ENCODE results near the gene SECISBP2L. TPM values are rescaled to one million over a fixed set of nuclear protein-coding genes. Genes with fewer than 3 reads are reported as not detected.
"Not testable (repeated sequence)": the region's sequence is repeated elsewhere in the genome, so short reads cannot be mapped to it uniquely, and the experiment has no call there.

Gene SECISBP2L
- total RNA-seq, 2 experiments from 2014 or later, result 22.4 to 36.8 TPM

GRCh38 chr15:49079340-49080039, 33.2 kb upstream of the SECISBP2L start:
- POLR2A ChIA-PET, result interaction anchor here (0.6 kb wide), 1 partner anchor 222 kb away, joined by 4 read pairs; no protein-coding TSS in a partner anchor
- CTCF ChIA-PET, result no interaction called here
- no peaks in the 10 kb centered on the region for H3K4me1 Mint-ChIP-seq
- H3K9me3 Mint-ChIP-seq (ENCODE audit: low read depth), result no peaks in the 10 kb centered on the region
- intact Hi-C loops (cut with DNase I, micrococcal nuclease), result no loop called here
- no peak overlapping the region for H3K27ac Mint-ChIP-seq
- no peak overlapping the region for H3K4me3 Mint-ChIP-seq
- ATAC-seq (no peak), DNase-seq (no peak)
- H3K36me3 Mint-ChIP-seq (ENCODE audit: low read depth), result no peaks in the 10 kb centered on the region
- H3K27me3 Mint-ChIP-seq, result peaks cover 1% of the 10 kb centered on the region

DNA sequence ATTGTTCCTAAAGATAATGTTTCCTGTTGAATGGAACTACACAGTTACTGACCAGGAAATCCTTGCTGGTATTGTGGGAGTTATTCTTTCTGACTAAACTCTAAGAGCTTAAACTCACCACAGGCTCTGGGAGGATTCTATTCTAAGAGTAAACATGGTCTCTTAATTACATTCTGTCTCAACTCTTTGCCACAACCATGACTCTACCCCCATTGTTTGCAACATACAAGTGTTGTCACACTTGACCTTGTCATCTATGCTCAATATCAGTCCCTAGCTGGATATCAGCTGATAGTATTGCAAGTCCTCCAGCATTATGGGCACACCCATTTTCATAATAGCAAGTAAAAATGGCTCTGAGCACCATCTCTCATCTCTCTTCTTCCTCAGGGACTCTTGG, 29.6 kb upstream of the SECISBP2L start:
- Mint-ChIP-seq H3K27me3 (peaks cover 15% of the 10 kb centered on the region), H3K4me3 (no peak overlapping the region), H3K4me1 (no peaks in the 10 kb centered on the region), H3K36me3 (ENCODE audit: low read depth) (no peaks in the 10 kb centered on the region), H3K9me3 (ENCODE audit: low read depth) (no peaks in the 10 kb centered on the region), H3K27ac (no peak overlapping the region)
- intact Hi-C loops (cut with DNase I, micrococcal nuclease), result no loop called here
- no peak for DNase-seq
- ATAC-seq, result no peak
- POLR2A ChIA-PET, result no interaction called here
- CTCF ChIA-PET, result no interaction called here

GRCh38 chr15:49074589-49075287, 28.5 kb upstream of the SECISBP2L start:
- peaks cover 20% of the 10 kb centered on the region for H3K27me3 Mint-ChIP-seq
- CTCF ChIA-PET, result interaction anchor here (0.5 kb wide), 1 partner anchor 439 kb away, joined by 4 read pairs; no protein-coding TSS in a partner anchor
- H3K27ac Mint-ChIP-seq; H3K4me1 Mint-ChIP-seq; ATAC-seq; intact Hi-C loops (cut with DNase I, micrococcal nuclease); DNase-seq; H3K36me3 Mint-ChIP-seq (ENCODE audit: low read depth); H3K4me3 Mint-ChIP-seq; POLR2A ChIA-PET; H3K9me3 Mint-ChIP-seq (ENCODE audit: low read depth): not testable (repeated sequence)

GRCh38 chr15:49066372-49066771, 20.1 kb upstream of the SECISBP2L start:
- Mint-ChIP-seq H3K4me3 (no peak overlapping the region), H3K36me3 (ENCODE audit: low read depth) (no peaks in the 10 kb centered on the region), H3K9me3 (ENCODE audit: low read depth) (no peaks in the 10 kb centered on the region), H3K4me1 (peaks cover under 1% of the 10 kb centered on the region), H3K27me3 (peaks cover 15% of the 10 kb centered on the region), H3K27ac (no peak overlapping the region)
- POLR2A ChIA-PET, result no interaction called here
- ATAC-seq, result no peak
- no peak for DNase-seq
- intact Hi-C loops (cut with DNase I, micrococcal nuclease), result no loop called here
- CTCF ChIA-PET, result no interaction called here

DNA sequence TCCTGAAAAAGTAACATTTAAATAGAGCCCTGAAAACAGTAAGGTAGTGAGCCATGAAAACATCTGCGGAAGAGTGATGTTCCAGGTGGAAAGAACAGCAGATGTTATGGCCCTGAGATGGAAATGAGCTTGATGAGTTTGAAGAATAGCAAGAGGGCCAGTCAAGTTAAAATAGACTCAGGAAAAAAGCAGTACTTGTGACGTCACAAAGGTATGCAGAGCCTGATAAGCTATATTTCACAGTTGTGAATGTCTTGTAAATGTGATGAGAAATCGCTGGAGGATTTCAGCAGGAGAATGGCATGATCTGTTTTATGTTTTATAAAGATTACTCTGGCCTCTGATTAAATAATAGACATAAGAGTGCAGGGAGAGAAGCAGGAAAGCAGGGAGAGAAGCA, 18.6 kb upstream of the SECISBP2L start:
- CTCF ChIA-PET, result interaction anchor here (1.1 kb wide), 1 partner anchor 82 kb away, joined by 3 read pairs; no protein-coding TSS in a partner anchor
- Mint-ChIP-seq H3K27me3 (peaks cover 6% of the 10 kb centered on the region), H3K4me3 (no peak overlapping the region), H3K4me1 (peaks cover 7% of the 10 kb centered on the region), H3K9me3 (ENCODE audit: low read depth) (no peaks in the 10 kb centered on the region), H3K27ac (no peak overlapping the region), H3K36me3 (ENCODE audit: low read depth) (no peaks in the 10 kb centered on the region)
- POLR2A ChIA-PET, result no interaction called here
- no peak for DNase-seq
- no peak for ATAC-seq
- intact Hi-C loops (cut with DNase I, micrococcal nuclease), result no loop called here

GRCh38 chr15:49064281-49064653, 18.0 kb upstream of the SECISBP2L start:
- no peak for DNase-seq
- Mint-ChIP-seq H3K4me3 (no peak overlapping the region), H3K27ac (no peak overlapping the region), H3K9me3 (ENCODE audit: low read depth) (no peaks in the 10 kb centered on the region), H3K27me3 (peaks cover 2% of the 10 kb centered on the region), H3K36me3 (ENCODE audit: low read depth) (no peaks in the 10 kb centered on the region), H3K4me1 (peaks cover 7% of the 10 kb centered on the region)
- POLR2A ChIA-PET, result no interaction called here
- ATAC-seq, result peak; percentile 47
- intact Hi-C loops (cut with DNase I, micrococcal nuclease), result no loop called here
- CTCF ChIA-PET, result no interaction called here

DNA sequence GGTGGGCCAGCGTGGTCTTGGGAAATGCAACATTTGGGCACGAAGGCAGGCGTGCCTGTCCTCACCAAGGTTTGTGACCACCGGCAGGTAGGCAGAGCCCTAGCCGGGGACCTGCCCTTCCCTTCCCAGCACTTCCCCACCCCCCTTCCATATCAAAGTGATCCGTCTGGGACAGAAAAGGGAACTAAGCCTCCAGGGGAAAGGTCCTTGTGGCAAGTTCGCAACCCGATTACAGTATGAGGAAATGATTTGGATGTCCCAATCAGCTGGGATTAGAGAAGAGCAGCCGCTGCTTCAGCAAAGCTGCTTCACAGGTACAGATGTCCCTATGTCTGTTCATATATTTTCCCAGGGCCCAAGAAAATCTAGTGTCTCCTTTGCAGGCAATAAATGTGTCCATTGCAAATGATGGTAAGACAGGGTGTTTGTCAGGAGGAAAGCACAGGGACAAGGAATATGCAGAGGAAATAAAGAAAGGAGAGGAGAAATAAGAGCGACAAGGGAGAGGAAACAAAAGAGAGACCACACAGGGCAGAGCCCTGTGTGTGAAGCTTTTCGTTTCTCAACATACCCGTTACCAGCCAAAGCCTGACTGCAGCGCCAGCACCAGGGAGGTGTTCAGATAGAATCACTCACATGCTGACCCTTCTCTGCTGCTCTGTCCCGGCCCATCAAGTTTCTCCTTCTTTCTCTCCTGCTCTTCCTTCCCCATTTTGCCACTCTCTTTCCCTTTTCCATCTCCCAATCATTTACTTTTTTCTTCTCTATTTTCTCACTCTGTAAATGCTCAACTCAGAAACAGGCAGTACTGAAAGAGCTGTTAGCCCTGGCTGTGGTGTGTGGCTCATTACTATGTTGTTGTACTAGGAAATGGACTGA, 17.4 kb upstream of the SECISBP2L start:
- POLR2A ChIA-PET, result interaction anchor here (0.6 kb wide), 1 partner anchor 665 kb away, joined by 5 read pairs; no protein-coding TSS in a partner anchor
- H3K36me3 Mint-ChIP-seq (ENCODE audit: low read depth), result no peaks in the 10 kb centered on the region
- H3K4me3 Mint-ChIP-seq, result no peak overlapping the region
- ATAC-seq, result no peak
- H3K4me1 Mint-ChIP-seq, result peaks cover 7% of the 10 kb centered on the region
- no peak for DNase-seq
- CTCF ChIA-PET, result no interaction called here
- no peak overlapping the region for H3K27ac Mint-ChIP-seq
- peaks cover 2% of the 10 kb centered on the region for H3K27me3 Mint-ChIP-seq
- intact Hi-C loops (cut with DNase I, micrococcal nuclease), result no loop called here
- H3K9me3 Mint-ChIP-seq (ENCODE audit: low read depth), result no peaks in the 10 kb centered on the region

DNA sequence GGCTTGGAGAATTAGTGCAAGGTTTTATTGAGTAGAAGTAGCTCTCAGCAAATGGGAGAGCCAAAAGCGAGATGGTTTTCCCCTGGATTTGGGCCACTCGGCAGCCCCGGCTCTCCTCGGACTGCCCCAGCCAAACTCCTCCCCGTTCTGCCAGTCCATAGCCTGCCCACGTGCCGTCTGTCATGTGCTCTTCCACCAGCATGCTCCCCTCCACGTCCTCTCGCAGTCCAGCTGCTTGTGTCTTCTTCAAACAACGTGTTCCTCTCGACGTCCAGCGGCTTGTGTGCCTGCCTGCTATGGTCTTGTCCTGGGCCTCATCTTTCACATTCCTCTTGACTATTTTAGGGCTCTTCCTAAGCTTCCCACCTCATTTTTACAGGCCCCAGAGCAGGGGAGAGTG, 16.7 kb upstream of the SECISBP2L start:
- no peak for ATAC-seq
- H3K27me3 Mint-ChIP-seq, result no peaks in the 10 kb centered on the region
- ChIA-PET POLR2A (interaction anchor here (0.6 kb wide), 1 partner anchor 820 kb away, joined by 5 read pairs; no protein-coding TSS in a partner anchor), CTCF (no interaction called here)
- H3K27ac Mint-ChIP-seq, result no peak overlapping the region
- no peak overlapping the region for H3K4me3 Mint-ChIP-seq
- no peaks in the 10 kb centered on the region for H3K9me3 Mint-ChIP-seq (ENCODE audit: low read depth)
- intact Hi-C loops (cut with DNase I, micrococcal nuclease), result no loop called here
- no peak for DNase-seq
- H3K4me1 Mint-ChIP-seq, result peaks cover 7% of the 10 kb centered on the region
- no peaks in the 10 kb centered on the region for H3K36me3 Mint-ChIP-seq (ENCODE audit: low read depth)

DNA sequence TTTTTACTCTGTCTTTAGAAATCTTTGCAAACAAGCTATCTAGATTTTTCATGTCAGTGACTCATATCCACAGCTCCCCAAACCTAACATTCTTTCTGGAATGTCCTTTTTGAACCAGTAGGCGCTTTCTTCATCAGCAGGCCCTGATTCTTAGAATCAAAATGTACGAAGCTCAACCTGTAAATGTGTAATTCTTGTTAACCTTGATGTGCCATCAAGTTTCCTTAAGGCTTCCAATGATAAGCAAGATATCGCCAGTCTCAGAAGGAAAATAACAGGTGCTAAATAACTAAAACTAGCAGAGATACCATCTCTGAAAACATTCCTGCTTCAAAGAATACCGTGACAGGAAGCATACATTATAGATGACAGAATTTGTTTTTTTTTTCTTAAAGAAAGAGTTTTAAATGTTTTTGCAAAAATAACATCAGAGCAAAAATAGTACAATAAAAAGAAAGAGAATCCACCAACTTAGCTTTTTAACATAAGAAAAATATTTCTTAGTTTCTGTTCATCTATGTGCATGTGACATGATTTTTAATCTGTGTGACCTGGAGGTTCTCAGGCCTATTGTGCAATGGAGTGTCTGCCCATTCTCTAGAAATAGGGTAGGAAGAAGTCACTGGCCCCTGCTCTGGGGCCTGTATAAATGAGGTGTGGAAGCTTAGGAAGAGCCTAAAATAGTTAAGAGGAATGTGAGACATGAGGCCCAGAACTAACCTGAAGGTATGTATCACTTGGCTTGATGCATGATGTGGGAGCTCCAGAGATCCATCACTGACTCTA, 14.7 kb upstream of the SECISBP2L start:
- Mint-ChIP-seq H3K4me1 (peaks cover 7% of the 10 kb centered on the region), H3K4me3 (no peak overlapping the region), H3K27ac (peak overlapping the region; percentile 30), H3K36me3 (ENCODE audit: low read depth) (no peaks in the 10 kb centered on the region), H3K27me3 (no peaks in the 10 kb centered on the region), H3K9me3 (ENCODE audit: low read depth) (no peaks in the 10 kb centered on the region)
- DNase-seq, result no peak
- ChIA-PET POLR2A (no interaction called here), CTCF (interaction anchor here (0.7 to 1.7 kb wide), 5 partner anchors 19 to 199 kb away, joined by 3 to 5 read pairs (median 4); no protein-coding TSS in a partner anchor)
- no peak for ATAC-seq
- intact Hi-C loops (cut with DNase I, micrococcal nuclease), result no loop called here

- no peaks in the 10 kb centered on the region for H3K9me3 Mint-ChIP-seq (ENCODE audit: low read depth)
- POLR2A ChIA-PET, result interaction anchor here (0.6 to 0.7 kb wide), 2 partner anchors 25 to 719 kb away, joined by 3 to 4 read pairs; no protein-coding TSS in a partner anchor
Observed at GRCh38 chr15:49059491-49059890, 13.2 kb upstream of the SECISBP2L start.

DNA sequence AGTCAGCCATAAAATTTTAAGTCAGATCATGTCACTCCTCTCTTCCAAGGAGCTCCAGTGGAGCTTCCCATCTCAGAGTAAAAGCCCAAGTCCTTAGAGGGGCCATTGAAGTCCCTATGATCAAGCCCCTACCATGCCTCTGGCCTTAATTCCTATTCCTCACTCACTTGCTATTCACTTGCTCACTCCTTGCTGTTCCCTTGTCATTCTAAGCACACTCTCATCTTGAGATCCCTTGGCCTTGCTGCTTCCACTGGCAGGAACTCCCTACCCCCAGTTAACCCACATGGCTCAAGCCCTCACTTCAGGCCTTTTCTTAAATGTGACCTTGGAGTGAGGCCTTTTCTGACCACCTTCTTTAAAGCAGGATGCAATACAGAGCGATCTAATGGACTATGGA, 12.3 kb upstream of the SECISBP2L start:
- ChIA-PET CTCF (no interaction called here), POLR2A (no interaction called here)
- no peaks in the 10 kb centered on the region for H3K27me3 Mint-ChIP-seq
- ATAC-seq, result no peak
- H3K4me1 Mint-ChIP-seq, result peaks cover 7% of the 10 kb centered on the region
- H3K27ac Mint-ChIP-seq, result no peak overlapping the region
- no peaks in the 10 kb centered on the region for H3K36me3 Mint-ChIP-seq (ENCODE audit: low read depth)
- DNase-seq, result no peak
- intact Hi-C loops (cut with DNase I, micrococcal nuclease), result no loop called here
- no peak overlapping the region for H3K4me3 Mint-ChIP-seq
- no peaks in the 10 kb centered on the region for H3K9me3 Mint-ChIP-seq (ENCODE audit: low read depth)

More at GRCh38 chr15:49059491-49059890, 13.2 kb upstream of the SECISBP2L start:
- H3K4me3 Mint-ChIP-seq, result no peak overlapping the region
- H3K27ac Mint-ChIP-seq, result no peak overlapping the region
- H3K4me1 Mint-ChIP-seq, result peaks cover 7% of the 10 kb centered on the region
- DNase-seq (no peak), ATAC-seq (no peak)
- CTCF ChIA-PET, result interaction anchor here (1.0 to 1.7 kb wide), 5 partner anchors 9 to 249 kb away, joined by 3 to 5 read pairs (median 3); partner anchors contain the start of genes CEP152 and SECISBP2L
- no peaks in the 10 kb centered on the region for H3K36me3 Mint-ChIP-seq (ENCODE audit: low read depth)
- intact Hi-C loops (cut with DNase I, micrococcal nuclease), result no loop called here
- H3K27me3 Mint-ChIP-seq, result no peaks in the 10 kb centered on the region
